Measurements from ENCODE around the gene INHBE.
"Not testable (repeated sequence)": the region's sequence is repeated elsewhere in the genome, so short reads cannot be mapped to it uniquely, and the experiment has no call there.

The INHBE gene

GRCh38 chr12:57441393-57441792 is 13.7 kb upstream of the INHBE start:
- not testable (repeated sequence) for DNase-seq (ENCODE audit: low read depth, low spot score)

- no peak for DNase-seq (ENCODE audit: low read depth, low spot score)
These were observed 13.2 kb upstream of the INHBE start for GRCh38 chr12:57441846-57442427.

GRCh38 chr12:57444337-57444736 is 10.8 kb upstream of the INHBE start:
- DNase-seq (ENCODE audit: low read depth, low spot score), result not testable (repeated sequence)

- no peak for DNase-seq (ENCODE audit: low read depth, low spot score)
These were observed 10.4 kb upstream of the INHBE start for GRCh38 chr12:57444744-57445143.

- no peak for DNase-seq (ENCODE audit: low read depth, low spot score)
These were observed 8.7 kb upstream of the INHBE start for GRCh38 chr12:57446292-57446960.

- no peak for DNase-seq (ENCODE audit: low read depth, low spot score)
These were observed 6.4 kb upstream of the INHBE start for GRCh38 chr12:57448669-57449068.

- DNase-seq (ENCODE audit: low read depth, low spot score), result no peak
These were observed 5.7 kb upstream of the INHBE start for GRCh38 chr12:57449375-57449774.

GRCh38 chr12:57450057-57450456 is 5.0 kb upstream of the INHBE start:
- no peak for DNase-seq (ENCODE audit: low read depth, low spot score)

GRCh38 chr12:57451233-57451778 is 3.8 kb upstream of the INHBE start:
- no peak for DNase-seq (ENCODE audit: low read depth, low spot score)

- no peak for DNase-seq (ENCODE audit: low read depth, low spot score)
These were observed 2.7 kb upstream of the INHBE start for GRCh38 chr12:57452181-57452936.

- DNase-seq (ENCODE audit: low read depth, low spot score), result no peak
These were observed 2.1 kb upstream of the INHBE start for GRCh38 chr12:57452937-57453509.

- DNase-seq (ENCODE audit: low read depth, low spot score), result no peak
These were observed 918 bp upstream of the INHBE start for GRCh38 chr12:57454213-57454565.

GRCh38 chr12:57455374-57456144 is 452 bp downstream of the INHBE start:
- no peak for DNase-seq (ENCODE audit: low read depth, low spot score)

- DNase-seq (ENCODE audit: low read depth, low spot score), result no peak
These were observed 1.1 kb downstream of the INHBE start for GRCh38 chr12:57456145-57456700.

- no peak for DNase-seq (ENCODE audit: low read depth, low spot score)
These were observed 1.8 kb downstream of the INHBE start for GRCh38 chr12:57456737-57457490.

- DNase-seq (ENCODE audit: low read depth, low spot score), result no peak
These were observed 3.6 kb downstream of the INHBE start for GRCh38 chr12:57458665-57459054.

- peak; percentile 83 for DNase-seq (ENCODE audit: low read depth, low spot score)
These were observed 4.1 kb downstream of the INHBE start for GRCh38 chr12:57459055-57459749.

GRCh38 chr12:57459750-57460467 is 4.8 kb downstream of the INHBE start, which contains the start of gene GLI1:
TSS of gene GLI1 (plus strand) at chr12:57459785. CDS start at chr12:57463692, 3,907 bp downstream.
- no peak for DNase-seq (ENCODE audit: low read depth, low spot score)

- DNase-seq (ENCODE audit: low read depth, low spot score), result no peak
These were observed 5.3 kb downstream of the INHBE start for GRCh38 chr12:57460468-57460784.
